Gastrocnemius medialis (tissue), 4 donors: ENCODE measurements around the gene OR56A1.

ENCODE experiments used
- POLR2A ChIP-seq, 2 donors: fragments of 450-650 bp; IDR thresholded peaks; one replicate each; pipeline ENCODE4 v1.6.1; 2017; ENCODE audit warnings: antibody characterized with exemption in 2 of 2, mild to moderate bottlenecking in 2 of 2, moderate library complexity in 2 of 2
- TF ChIP-seq, protein P1 (sequence below), 5 experiments: fragments of 450-650 bp in 3 of 5; fragments of 200-600 bp in 2 of 5; sonication (generic) in 2 of 5; IDR thresholded peaks in 4 of 5; conservative IDR thresholded peaks in 1 of 5; 1 replicate in 4 of 5; 2 replicates in 1 of 5; pipeline ENCODE4 v1.5.1; 2016 to 2019; ENCODE audit warnings: antibody characterized with exemption in 5 of 5, mild to moderate bottlenecking in 3 of 5, moderate library complexity in 3 of 5

- TF ChIP-seq POLR2A (IDR thresholded peaks at IDR 0.05): no peak
- TF ChIP-seq, protein P1, sequence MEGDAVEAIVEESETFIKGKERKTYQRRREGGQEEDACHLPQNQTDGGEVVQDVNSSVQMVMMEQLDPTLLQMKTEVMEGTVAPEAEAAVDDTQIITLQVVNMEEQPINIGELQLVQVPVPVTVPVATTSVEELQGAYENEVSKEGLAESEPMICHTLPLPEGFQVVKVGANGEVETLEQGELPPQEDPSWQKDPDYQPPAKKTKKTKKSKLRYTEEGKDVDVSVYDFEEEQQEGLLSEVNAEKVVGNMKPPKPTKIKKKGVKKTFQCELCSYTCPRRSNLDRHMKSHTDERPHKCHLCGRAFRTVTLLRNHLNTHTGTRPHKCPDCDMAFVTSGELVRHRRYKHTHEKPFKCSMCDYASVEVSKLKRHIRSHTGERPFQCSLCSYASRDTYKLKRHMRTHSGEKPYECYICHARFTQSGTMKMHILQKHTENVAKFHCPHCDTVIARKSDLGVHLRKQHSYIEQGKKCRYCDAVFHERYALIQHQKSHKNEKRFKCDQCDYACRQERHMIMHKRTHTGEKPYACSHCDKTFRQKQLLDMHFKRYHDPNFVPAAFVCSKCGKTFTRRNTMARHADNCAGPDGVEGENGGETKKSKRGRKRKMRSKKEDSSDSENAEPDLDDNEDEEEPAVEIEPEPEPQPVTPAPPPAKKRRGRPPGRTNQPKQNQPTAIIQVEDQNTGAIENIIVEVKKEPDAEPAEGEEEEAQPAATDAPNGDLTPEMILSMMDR (IDR thresholded peaks at IDR 0.05 in 4 of 5, conservative IDR thresholded peaks at IDR 0.05 in 1 of 5): no peak
Measured at GRCh38 chr11:6061475-6061874, 30.9 kb upstream of the OR56A1 start.
